ENCODE measurements around the gene TTN. TPM values are rescaled to one million over a fixed set of nuclear protein-coding genes. Genes with fewer than 3 reads are reported as not detected.

Gene TTN
- total and polyA plus RNA-seq, 2 donors from 2014 or later: 0.02 to 3.6 TPM

DNA sequence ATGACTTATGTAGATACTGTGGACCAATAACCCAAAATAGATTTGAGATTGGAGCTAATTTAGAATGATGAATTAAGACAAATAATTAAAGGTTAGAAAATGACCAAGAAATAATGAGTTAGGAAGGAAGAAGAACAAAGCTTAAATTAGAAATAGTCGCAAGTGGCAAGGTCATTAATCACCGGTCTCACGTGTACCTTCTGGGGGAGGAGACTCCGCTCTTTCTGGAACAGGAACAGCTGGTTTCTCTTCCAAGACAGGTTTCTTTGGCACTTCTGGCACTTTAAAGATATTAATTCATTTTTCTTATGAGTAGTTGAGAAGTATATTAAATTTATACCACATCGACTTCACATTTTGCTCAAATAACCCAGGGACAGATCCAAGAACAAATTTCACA lies 156.7 kb downstream of the TTN start:
- Histone ChIP-seq H3K36me3 (ENCODE audit: control insufficient read depth in 2 of 3, insufficient read depth in 3 of 3, low read length in 3 of 3) (no peaks in the 10 kb centered on the region), H3K4me1 (ENCODE audit: control insufficient read depth in 2 of 3, insufficient read depth in 2 of 3, low read depth in 1 of 3, low read length in 3 of 3) (no peaks in the 10 kb centered on the region), H3K27ac (ENCODE audit: low read depth in 2 of 2, low read length in 2 of 2) (no peak overlapping the region), H3K4me3 (ENCODE audit: low read length in 3 of 3) (no peak overlapping the region), H3K27me3 (ENCODE audit: control insufficient read depth, insufficient read depth, low read length) (no peaks in the 10 kb centered on the region), H3K9me3 (ENCODE audit: control insufficient read depth in 2 of 3, insufficient read depth in 1 of 3, low read length in 3 of 3) (peaks cover 0 to 2% (median 0%) of the 10 kb centered on the region in 3 donors), H3K9ac (ENCODE audit: low read length in 3 of 3) (no peak overlapping the region)
- TF ChIP-seq, protein P1, sequence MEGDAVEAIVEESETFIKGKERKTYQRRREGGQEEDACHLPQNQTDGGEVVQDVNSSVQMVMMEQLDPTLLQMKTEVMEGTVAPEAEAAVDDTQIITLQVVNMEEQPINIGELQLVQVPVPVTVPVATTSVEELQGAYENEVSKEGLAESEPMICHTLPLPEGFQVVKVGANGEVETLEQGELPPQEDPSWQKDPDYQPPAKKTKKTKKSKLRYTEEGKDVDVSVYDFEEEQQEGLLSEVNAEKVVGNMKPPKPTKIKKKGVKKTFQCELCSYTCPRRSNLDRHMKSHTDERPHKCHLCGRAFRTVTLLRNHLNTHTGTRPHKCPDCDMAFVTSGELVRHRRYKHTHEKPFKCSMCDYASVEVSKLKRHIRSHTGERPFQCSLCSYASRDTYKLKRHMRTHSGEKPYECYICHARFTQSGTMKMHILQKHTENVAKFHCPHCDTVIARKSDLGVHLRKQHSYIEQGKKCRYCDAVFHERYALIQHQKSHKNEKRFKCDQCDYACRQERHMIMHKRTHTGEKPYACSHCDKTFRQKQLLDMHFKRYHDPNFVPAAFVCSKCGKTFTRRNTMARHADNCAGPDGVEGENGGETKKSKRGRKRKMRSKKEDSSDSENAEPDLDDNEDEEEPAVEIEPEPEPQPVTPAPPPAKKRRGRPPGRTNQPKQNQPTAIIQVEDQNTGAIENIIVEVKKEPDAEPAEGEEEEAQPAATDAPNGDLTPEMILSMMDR (IDR thresholded peaks at IDR 0.05; ENCODE audit: borderline replicate concordance, extremely low read depth, insufficient read depth): no peak
- intact Hi-C loops (cut with DNase I): no loop called here
- DNase-seq (no peak), FAIRE-seq (no peak)

DNA sequence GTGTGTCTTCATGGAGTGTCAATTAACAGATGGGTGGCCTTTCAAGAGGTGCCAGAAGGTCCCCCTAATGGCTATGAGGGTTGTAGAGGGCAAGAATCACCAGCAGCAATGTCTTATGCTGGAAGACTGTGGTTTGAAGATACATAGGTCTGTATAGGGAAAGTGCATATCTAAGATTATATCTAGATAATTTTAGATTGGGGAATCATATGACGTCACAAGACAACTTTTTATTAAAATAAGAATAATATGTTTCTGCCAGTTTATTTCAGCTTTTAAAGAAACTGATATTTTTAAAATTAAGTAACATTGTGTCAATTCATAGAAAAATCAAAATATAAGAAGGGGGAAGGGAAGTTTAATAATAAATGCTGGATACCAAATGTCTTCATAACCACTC lies 162.3 kb downstream of the TTN start:
- Histone ChIP-seq H3K4me1 (ENCODE audit: control insufficient read depth in 2 of 3, insufficient read depth in 2 of 3, low read depth in 1 of 3, low read length in 3 of 3) (no peaks in the 10 kb centered on the region), H3K27ac (ENCODE audit: low read depth in 2 of 2, low read length in 2 of 2) (no peak overlapping the region), H3K27me3 (ENCODE audit: control insufficient read depth, insufficient read depth, low read length) (no peaks in the 10 kb centered on the region), H3K36me3 (ENCODE audit: control insufficient read depth in 2 of 3, insufficient read depth in 3 of 3, low read length in 3 of 3) (no peaks in the 10 kb centered on the region), H3K9ac (ENCODE audit: low read length in 3 of 3) (no peak overlapping the region), H3K4me3 (ENCODE audit: low read length in 3 of 3) (no peak overlapping the region), H3K9me3 (ENCODE audit: control insufficient read depth in 2 of 3, insufficient read depth in 1 of 3, low read length in 3 of 3) (no peaks in the 10 kb centered on the region)
- TF ChIP-seq, protein P1 (IDR thresholded peaks at IDR 0.05; ENCODE audit: borderline replicate concordance, extremely low read depth, insufficient read depth): no peak
- DNase-seq (no peak), FAIRE-seq (no peak)
- intact Hi-C loops (cut with DNase I): no loop called here

GRCh38 chr2:178641498-178641897 lies 165.7 kb downstream of the TTN start:
- no peaks in the 10 kb centered on the region for H3K9me3 ChIP-seq (ENCODE audit: control insufficient read depth in 2 of 3, insufficient read depth in 1 of 3, low read length in 3 of 3)
- TF ChIP-seq, protein P1 (IDR thresholded peaks at IDR 0.05; ENCODE audit: borderline replicate concordance, extremely low read depth, insufficient read depth): no peak
- intact Hi-C loops (cut with DNase I): no loop called here
- no peaks in the 10 kb centered on the region for H3K4me1 ChIP-seq (ENCODE audit: control insufficient read depth in 2 of 3, insufficient read depth in 2 of 3, low read depth in 1 of 3, low read length in 3 of 3)
- FAIRE-seq (no peak), DNase-seq (no peak)
- H3K36me3 ChIP-seq (ENCODE audit: control insufficient read depth in 2 of 3, insufficient read depth in 3 of 3, low read length in 3 of 3): no peaks in the 10 kb centered on the region
- H3K9ac ChIP-seq (ENCODE audit: low read length in 3 of 3): no peak overlapping the region
- no peaks in the 10 kb centered on the region for H3K27me3 ChIP-seq (ENCODE audit: control insufficient read depth, insufficient read depth, low read length)
- H3K27ac ChIP-seq (ENCODE audit: low read depth in 2 of 2, low read length in 2 of 2): no peak overlapping the region
- H3K4me3 ChIP-seq (ENCODE audit: low read length in 3 of 3): no peak overlapping the region

- H3K27ac ChIP-seq (ENCODE audit: low read depth in 2 of 2, low read length in 2 of 2): no peak overlapping the region
- no peak overlapping the region for H3K4me3 ChIP-seq (ENCODE audit: low read length in 3 of 3)
- intact Hi-C loops (cut with DNase I): no loop called here
- H3K4me1 ChIP-seq (ENCODE audit: control insufficient read depth in 2 of 3, insufficient read depth in 2 of 3, low read depth in 1 of 3, low read length in 3 of 3): no peaks in the 10 kb centered on the region
- TF ChIP-seq, protein P1 (IDR thresholded peaks at IDR 0.05; ENCODE audit: borderline replicate concordance, extremely low read depth, insufficient read depth): no peak
- FAIRE-seq (no peak), DNase-seq (no peak)
- no peaks in the 10 kb centered on the region for H3K27me3 ChIP-seq (ENCODE audit: control insufficient read depth, insufficient read depth, low read length)
- no peaks in the 10 kb centered on the region for H3K9me3 ChIP-seq (ENCODE audit: control insufficient read depth in 2 of 3, insufficient read depth in 1 of 3, low read length in 3 of 3)
- no peaks in the 10 kb centered on the region for H3K36me3 ChIP-seq (ENCODE audit: control insufficient read depth in 2 of 3, insufficient read depth in 3 of 3, low read length in 3 of 3)
- no peak overlapping the region for H3K9ac ChIP-seq (ENCODE audit: low read length in 3 of 3)
Observed at GRCh38 chr2:178635897-178636296, 171.3 kb downstream of the TTN start.
